Measurements from ENCODE around the gene BPIFB6.

The BPIFB6 gene

DNA sequence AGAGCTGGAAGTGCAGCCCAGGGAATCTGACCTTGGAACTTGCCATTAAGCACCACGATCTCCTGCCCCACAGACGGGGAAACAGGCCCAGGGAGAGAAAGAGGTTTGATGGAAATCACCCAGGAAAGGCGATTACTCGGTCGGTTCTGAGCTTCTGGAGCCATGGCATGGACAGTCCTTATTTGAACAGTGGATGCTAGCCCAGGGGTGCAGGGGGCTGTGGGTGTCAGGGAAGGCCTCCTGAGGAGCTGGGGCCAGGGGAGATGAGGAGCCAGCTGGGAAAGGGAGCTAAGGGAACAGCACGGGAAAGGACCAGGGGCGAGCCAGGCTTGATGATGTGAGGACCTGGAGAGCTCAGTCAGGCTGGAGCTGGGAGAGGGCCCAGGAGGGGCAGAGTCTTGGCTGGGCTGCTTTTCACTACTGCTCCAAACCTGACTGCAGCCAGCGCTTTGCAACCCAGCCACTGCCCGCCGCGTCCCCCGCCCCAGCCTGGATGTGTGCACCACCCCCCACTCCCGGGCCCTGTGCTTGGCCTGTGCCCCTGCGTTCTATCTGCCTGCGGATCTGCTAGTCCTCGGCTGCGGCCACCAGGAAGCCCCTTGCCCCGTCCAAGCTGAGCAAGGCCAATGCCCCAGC lies 45.0 kb upstream of the BPIFB6 start:
- H3K4me2 ChIP-seq (ENCODE audit: low read depth, low read length, poor library complexity, severe bottlenecking): no peak overlapping the region
- no peaks in the 10 kb centered on the region for H3K9me2 ChIP-seq (replicated peaks; ENCODE audit: low read depth, low read length)
- H4K20me1 ChIP-seq (ENCODE audit: insufficient read depth, low read length, poor library complexity, severe bottlenecking): no peaks in the 10 kb centered on the region
- H3F3A ChIP-seq (ENCODE audit: low read depth): no peaks in the 10 kb centered on the region
- H2AFZ ChIP-seq (ENCODE audit: low read length): no peak overlapping the region
- peaks cover 14% of the 10 kb centered on the region for H3K4me1 ChIP-seq (ENCODE audit: insufficient read depth, low read length, poor library complexity, severe bottlenecking)
- TF ChIP-seq, protein P1, sequence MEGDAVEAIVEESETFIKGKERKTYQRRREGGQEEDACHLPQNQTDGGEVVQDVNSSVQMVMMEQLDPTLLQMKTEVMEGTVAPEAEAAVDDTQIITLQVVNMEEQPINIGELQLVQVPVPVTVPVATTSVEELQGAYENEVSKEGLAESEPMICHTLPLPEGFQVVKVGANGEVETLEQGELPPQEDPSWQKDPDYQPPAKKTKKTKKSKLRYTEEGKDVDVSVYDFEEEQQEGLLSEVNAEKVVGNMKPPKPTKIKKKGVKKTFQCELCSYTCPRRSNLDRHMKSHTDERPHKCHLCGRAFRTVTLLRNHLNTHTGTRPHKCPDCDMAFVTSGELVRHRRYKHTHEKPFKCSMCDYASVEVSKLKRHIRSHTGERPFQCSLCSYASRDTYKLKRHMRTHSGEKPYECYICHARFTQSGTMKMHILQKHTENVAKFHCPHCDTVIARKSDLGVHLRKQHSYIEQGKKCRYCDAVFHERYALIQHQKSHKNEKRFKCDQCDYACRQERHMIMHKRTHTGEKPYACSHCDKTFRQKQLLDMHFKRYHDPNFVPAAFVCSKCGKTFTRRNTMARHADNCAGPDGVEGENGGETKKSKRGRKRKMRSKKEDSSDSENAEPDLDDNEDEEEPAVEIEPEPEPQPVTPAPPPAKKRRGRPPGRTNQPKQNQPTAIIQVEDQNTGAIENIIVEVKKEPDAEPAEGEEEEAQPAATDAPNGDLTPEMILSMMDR (conservative IDR thresholded peaks at IDR 0.05; ENCODE audit: low read length): no peak
- no peak for TF ChIP-seq EZH2phosphoT487 (IDR thresholded peaks at IDR 0.05; ENCODE audit: borderline replicate concordance)
- H3K27me3 ChIP-seq (ENCODE audit: insufficient read depth, low read length, poor library complexity, severe bottlenecking): no peaks in the 10 kb centered on the region
- H3K4me3 ChIP-seq (ENCODE audit: low read length, poor library complexity, severe bottlenecking): no peak overlapping the region
- no peak overlapping the region for H3K9ac ChIP-seq (ENCODE audit: low read depth, low read length, poor library complexity, severe bottlenecking)
- H3K79me2 ChIP-seq (ENCODE audit: insufficient read depth, low read length): no peaks in the 10 kb centered on the region
- no peaks in the 10 kb centered on the region for H3K9me3 ChIP-seq (ENCODE audit: insufficient read depth, low read depth, low read length)
- H3K36me3 ChIP-seq (ENCODE audit: insufficient read depth, low read length): no peaks in the 10 kb centered on the region

DNA sequence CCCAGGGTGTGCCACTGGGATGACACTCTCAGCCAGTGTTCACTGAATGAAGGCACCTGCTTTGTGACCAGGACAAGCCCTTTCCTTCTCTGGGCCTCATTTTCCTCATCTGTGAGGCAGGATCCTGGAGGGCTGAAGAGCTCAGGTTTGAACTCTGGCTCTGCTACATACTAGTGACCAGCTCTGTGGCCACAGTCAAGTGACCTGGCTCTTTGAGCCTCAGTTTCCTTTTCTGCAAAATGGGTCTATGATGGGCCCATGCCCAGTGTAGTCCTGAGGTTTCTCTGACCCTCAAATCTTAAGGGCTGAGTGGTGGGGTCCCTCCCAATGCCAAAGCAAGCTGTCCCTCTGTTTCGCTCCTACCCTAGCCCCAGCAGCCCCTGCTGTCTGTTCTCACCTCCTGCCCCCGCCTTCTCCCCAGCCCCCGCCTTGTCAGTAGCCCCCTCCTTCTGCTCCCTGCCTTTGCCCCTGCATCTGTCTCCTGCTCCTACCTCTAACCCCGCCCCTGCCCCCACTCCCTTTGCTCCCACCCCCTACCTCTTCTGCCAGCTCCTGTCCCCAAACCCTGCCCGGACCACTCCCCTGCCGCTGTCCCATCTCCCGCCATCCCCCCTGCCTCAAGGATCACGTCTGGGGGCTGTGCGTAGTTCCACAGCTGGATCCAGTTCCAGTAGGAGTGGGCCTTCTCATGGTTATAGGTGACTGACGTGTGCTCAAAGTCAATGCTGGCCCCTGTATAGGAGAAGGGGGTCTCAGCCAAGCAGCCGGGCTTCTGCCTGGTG lies 44.2 kb upstream of the BPIFB6 start:
- TF ChIP-seq EZH2phosphoT487 (IDR thresholded peaks at IDR 0.05; ENCODE audit: borderline replicate concordance): no peak
- TF ChIP-seq, protein P1 (conservative IDR thresholded peaks at IDR 0.05; ENCODE audit: low read length): no peak
- no peaks in the 10 kb centered on the region for H3K9me3 ChIP-seq (ENCODE audit: insufficient read depth, low read depth, low read length)
- H3K4me3 ChIP-seq (ENCODE audit: low read length, poor library complexity, severe bottlenecking): no peak overlapping the region
- peaks cover 22% of the 10 kb centered on the region for H3K4me1 ChIP-seq (ENCODE audit: insufficient read depth, low read length, poor library complexity, severe bottlenecking)
- no peaks in the 10 kb centered on the region for H3F3A ChIP-seq (ENCODE audit: low read depth)
- H3K9ac ChIP-seq (ENCODE audit: low read depth, low read length, poor library complexity, severe bottlenecking): no peak overlapping the region
- H3K9me2 ChIP-seq (replicated peaks; ENCODE audit: low read depth, low read length): no peaks in the 10 kb centered on the region
- H3K36me3 ChIP-seq (ENCODE audit: insufficient read depth, low read length): no peaks in the 10 kb centered on the region
- no peaks in the 10 kb centered on the region for H3K27me3 ChIP-seq (ENCODE audit: insufficient read depth, low read length, poor library complexity, severe bottlenecking)
- H2AFZ ChIP-seq (ENCODE audit: low read length): no peak overlapping the region
- H3K4me2 ChIP-seq (ENCODE audit: low read depth, low read length, poor library complexity, severe bottlenecking): no peak overlapping the region
- no peaks in the 10 kb centered on the region for H4K20me1 ChIP-seq (ENCODE audit: insufficient read depth, low read length, poor library complexity, severe bottlenecking)
- H3K79me2 ChIP-seq (ENCODE audit: insufficient read depth, low read length): no peaks in the 10 kb centered on the region

DNA sequence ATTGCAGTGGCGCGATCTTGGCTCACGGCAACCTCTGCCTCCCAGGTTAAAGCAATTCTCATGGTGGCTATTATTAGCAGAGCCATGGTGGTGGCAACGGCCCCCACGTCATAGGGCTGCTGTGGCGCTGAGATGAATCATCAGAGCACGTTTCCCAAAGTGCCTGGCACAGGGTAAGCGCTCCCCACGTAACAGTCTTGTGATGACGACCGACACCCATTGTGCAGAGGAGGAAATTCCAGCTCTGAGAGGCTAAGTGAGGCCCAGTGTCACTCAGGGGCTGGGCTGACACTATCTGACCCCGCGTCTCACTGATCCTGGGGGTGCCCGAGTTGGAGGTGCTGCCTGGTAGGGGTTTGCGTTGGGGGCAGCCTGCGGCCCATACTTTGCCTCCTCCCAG lies 43.4 kb upstream of the BPIFB6 start:
- Histone ChIP-seq H3K9ac (ENCODE audit: low read depth, low read length, poor library complexity, severe bottlenecking) (no peak overlapping the region), H3K4me1 (ENCODE audit: insufficient read depth, low read length, poor library complexity, severe bottlenecking) (peaks cover 24% of the 10 kb centered on the region), H3K79me2 (ENCODE audit: insufficient read depth, low read length) (no peaks in the 10 kb centered on the region), H3K36me3 (ENCODE audit: insufficient read depth, low read length) (no peaks in the 10 kb centered on the region), H3F3A (ENCODE audit: low read depth) (no peaks in the 10 kb centered on the region), H3K4me3 (ENCODE audit: low read length, poor library complexity, severe bottlenecking) (no peak overlapping the region), H4K20me1 (ENCODE audit: insufficient read depth, low read length, poor library complexity, severe bottlenecking) (no peaks in the 10 kb centered on the region), H3K9me2 (replicated peaks; ENCODE audit: low read depth, low read length) (no peaks in the 10 kb centered on the region), H3K4me2 (ENCODE audit: low read depth, low read length, poor library complexity, severe bottlenecking) (no peak overlapping the region), H3K9me3 (ENCODE audit: insufficient read depth, low read depth, low read length) (no peaks in the 10 kb centered on the region), H2AFZ (ENCODE audit: low read length) (no peak overlapping the region), H3K27me3 (ENCODE audit: insufficient read depth, low read length, poor library complexity, severe bottlenecking) (no peaks in the 10 kb centered on the region)
- TF ChIP-seq, protein P1 (conservative IDR thresholded peaks at IDR 0.05; ENCODE audit: low read length): no peak
- no peak for TF ChIP-seq EZH2phosphoT487 (IDR thresholded peaks at IDR 0.05; ENCODE audit: borderline replicate concordance)

Measured in Loucy (cell line).